WTC11 (cell line): Measurements from ENCODE around the gene ZFYVE28.

Experiments
- CDX4 ChIP-seq: fragments of 250-450 bp; sonication (Bioruptor Pico); IDR thresholded peaks from 2 replicates; pipeline ENCODE4 v1.9.0; 2021; ENCODE audit warnings: moderate library complexity, mild to moderate bottlenecking, inconsistent platforms, borderline replicate concordance
- CTCF ChIP-seq: fragments of 200-600 bp; IDR thresholded peaks from 2 replicates; pipeline ENCODE4 v1.8.0; 2022; ENCODE audit warnings: antibody characterized with exemption
- ETV6 ChIP-seq: sonication (generic); formaldehyde crosslinking; IDR thresholded peaks from 2 replicates; pipeline ENCODE4 v1.8.1; 2022; ENCODE audit warnings: mild to moderate bottlenecking, missing genetic modification reagents
- GABPB1 ChIP-seq: sonication (generic); formaldehyde crosslinking; IDR thresholded peaks from 2 replicates; pipeline ENCODE4 v1.8.1; 2023; ENCODE audit warnings: mild to moderate bottlenecking, missing genetic modification reagents
- MAX ChIP-seq: sonication (generic); formaldehyde crosslinking; IDR thresholded peaks from 2 replicates; pipeline ENCODE4 v1.8.0; 2022; ENCODE audit warnings: mild to moderate bottlenecking, missing genetic modification reagents
- NR2C2 ChIP-seq: sonication (generic); formaldehyde crosslinking; IDR thresholded peaks from 2 replicates; pipeline ENCODE4 v1.8.0; 2022; ENCODE audit warnings: mild to moderate bottlenecking, missing genetic modification reagents
- OVOL2 ChIP-seq: fragments of 250-450 bp; sonication (Bioruptor Pico); IDR thresholded peaks from 2 replicates; pipeline ENCODE4 v1.9.0; 2021; ENCODE audit warnings: mild to moderate bottlenecking, borderline replicate concordance
- ZBTB21 ChIP-seq: sonication (generic); formaldehyde crosslinking; IDR thresholded peaks from 2 replicates; pipeline ENCODE4 v1.8.1; 2023; ENCODE audit warnings: mild to moderate bottlenecking, missing genetic modification reagents, borderline replicate concordance
- ZNF416 ChIP-seq: fragments of 250-450 bp; sonication (Bioruptor Pico); IDR thresholded peaks from 2 replicates; pipeline ENCODE4 v1.9.0; 2021; ENCODE audit warnings: mild to moderate bottlenecking, inconsistent platforms

GRCh38 chr4:2390784-2391421 lies 27.5 kb downstream of the ZFYVE28 start:
- TF ChIP-seq OVOL2 (no peak), CTCF (no peak), NR2C2 (CRISPR knock-in tag) (no peak), GABPB1 (CRISPR knock-in tag) (no peak), MAX (CRISPR knock-in tag) (no peak), ZBTB21 (CRISPR knock-in tag) (no peak), CDX4 (no peak), ETV6 (CRISPR knock-in tag) (no peak), ZNF416 (no peak)
